Colonic mucosa (tissue), 4 donors: ENCODE results near the gene PROC. TPM values are rescaled to one million over a fixed set of nuclear protein-coding genes. Genes with fewer than 3 reads are reported as not detected.

ENCODE experiments used
- DNase-seq: peaks from one replicate; pipeline ENCODE4 v3.0.0-alpha.2; 2020
- H3K27ac ChIP-seq: fragments of 200-600 bp; one replicate; pipeline ENCODE4 v1.8.0; 2021
- H3K27me3 ChIP-seq: fragments of 200-600 bp; one replicate; pipeline ENCODE4 v1.8.0; 2021
- H3K36me3 ChIP-seq: fragments of 200-600 bp; one replicate; pipeline ENCODE4 v1.8.0; 2021
- H3K4me1 ChIP-seq: fragments of 200-600 bp; one replicate; pipeline ENCODE4 v1.8.0; 2021; ENCODE audit warnings: mild to moderate bottlenecking
- H3K4me3 ChIP-seq: fragments of 200-600 bp; one replicate; pipeline ENCODE4 v1.8.0; 2021
- H3K9ac ChIP-seq, 2 donors: one replicate each; pipeline ENCODE4 v1.7.0; 2013; ENCODE audit warnings: control low read depth in 2 of 2, low read depth in 2 of 2, low read length in 2 of 2
- H3K9me3 ChIP-seq: fragments of 200-600 bp; one replicate; pipeline ENCODE4 v1.8.0; 2021
- CTCF ChIP-seq: fragments of 200-600 bp; IDR thresholded peaks from one replicate; pipeline ENCODE4 v1.8.0; 2022; ENCODE audit warnings: antibody characterized with exemption, mild to moderate bottlenecking
- intact Hi-C: fragments of 100-400 bp; cut with DNase I; formaldehyde crosslinking; loops from one replicate; pipeline ENCODE4 v1.14.1; 2022
- total RNA-seq, 2 donors: library from RNA; stranded (reverse); fragmentation: NEBNext Ultra II Directional in 1 of 2; extraction: Animal tissue kit (Norgen Biotek cat#: 25700) in 1 of 2; gene quantifications; one replicate each; pipeline ENCODE4 v1.2.1, GENCODE V29; 2021
- donor health status: healthy.
- donor health status: DM: no; HTN: no; CAD: no.
- donor health status: DM: no; HTN: no; CAD: no.

PROC gene
- total RNA-seq, 2 donors from 2014 or later: 0.96 to 3.4 TPM

- Histone ChIP-seq H3K27me3 (no peaks in the 10 kb centered on the region), H3K4me1 (no peaks in the 10 kb centered on the region), H3K36me3 (no peaks in the 10 kb centered on the region), H3K27ac (no peak overlapping the region), H3K4me3 (no peak overlapping the region), H3K9me3 (no peaks in the 10 kb centered on the region), H3K9ac (no peak overlapping the region)
- DNase-seq: no peak
- intact Hi-C loops: no loop called here
- TF ChIP-seq CTCF: no peak
These were observed 13.3 kb downstream of the PROC start for GRCh38 chr2:127431408-127432023.

GRCh38 chr2:127434515-127434914 is 16.3 kb downstream of the PROC start:
- no peak for TF ChIP-seq CTCF
- H3K4me1 ChIP-seq: no peaks in the 10 kb centered on the region
- H3K27ac ChIP-seq: no peak overlapping the region
- H3K9ac ChIP-seq: no peak overlapping the region
- intact Hi-C loops: no loop called here
- no peak overlapping the region for H3K4me3 ChIP-seq
- no peaks in the 10 kb centered on the region for H3K36me3 ChIP-seq
- DNase-seq: no peak
- no peaks in the 10 kb centered on the region for H3K9me3 ChIP-seq
- H3K27me3 ChIP-seq: no peaks in the 10 kb centered on the region

- Histone ChIP-seq H3K27me3 (no peaks in the 10 kb centered on the region), H3K9ac (no peak overlapping the region)
- intact Hi-C loops: no loop called here
These were observed 18.8 kb downstream of the PROC start for GRCh38 chr2:127437056-127437455.

GRCh38 chr2:127437781-127438726 is 19.8 kb downstream of the PROC start:
- Histone ChIP-seq H3K4me3 (no peak overlapping the region), H3K27me3 (no peaks in the 10 kb centered on the region), H3K36me3 (no peaks in the 10 kb centered on the region), H3K4me1 (no peaks in the 10 kb centered on the region), H3K27ac (no peak overlapping the region), H3K9me3 (no peaks in the 10 kb centered on the region), H3K9ac (no peak overlapping the region)
- intact Hi-C loops: no loop called here
- TF ChIP-seq CTCF: no peak
- peak; percentile 52 for DNase-seq

More at GRCh38 chr2:127437056-127437455, 18.8 kb downstream of the PROC start:
- Histone ChIP-seq H3K36me3 (no peaks in the 10 kb centered on the region), H3K4me3 (no peak overlapping the region), H3K4me1 (no peaks in the 10 kb centered on the region), H3K27ac (no peak overlapping the region), H3K9me3 (no peaks in the 10 kb centered on the region)
- TF ChIP-seq CTCF: no peak
- no peak for DNase-seq

- no peaks in the 10 kb centered on the region for H3K4me1 ChIP-seq
- H3K27ac ChIP-seq: no peak overlapping the region
- H3K9ac ChIP-seq: no peak overlapping the region
- no peaks in the 10 kb centered on the region for H3K9me3 ChIP-seq
- intact Hi-C loops: no loop called here
- no peak for DNase-seq
- TF ChIP-seq CTCF: no peak
- H3K27me3 ChIP-seq: no peaks in the 10 kb centered on the region
- no peak overlapping the region for H3K4me3 ChIP-seq
- no peaks in the 10 kb centered on the region for H3K36me3 ChIP-seq
These were observed 21.1 kb downstream of the PROC start for GRCh38 chr2:127439343-127439742.
